Esophagus muscularis mucosa (tissue), 4 donors: ENCODE results near the gene CEP85.

ENCODE experiments used
- EP300 ChIP-seq: sonication (generic); formaldehyde crosslinking; IDR thresholded peaks from one replicate; pipeline ENCODE4 v1.6.1; 2017; ENCODE audit warnings: antibody characterized with exemption
- POLR2A ChIP-seq: fragments of 450-650 bp; IDR thresholded peaks from one replicate; pipeline ENCODE4 v1.6.1; 2017; ENCODE audit warnings: antibody characterized with exemption, moderate library complexity, mild to moderate bottlenecking, low read depth
- POLR2AphosphoS5 ChIP-seq, 2 donors: sonication (generic); formaldehyde crosslinking; IDR thresholded peaks; one replicate each; pipeline ENCODE4 v1.6.1; 2017; ENCODE audit warnings: antibody characterized with exemption in 2 of 2
- TF ChIP-seq, protein P1 (sequence below), 3 experiments: fragments of 200-600 bp in 2 of 3; fragments of 450-650 bp in 1 of 3; sonication (generic) in 2 of 3; IDR thresholded peaks; one replicate each; pipeline ENCODE4 v1.5.1; 2017 to 2019; ENCODE audit warnings: antibody characterized with exemption in 3 of 3, mild to moderate bottlenecking in 2 of 3, moderate library complexity in 1 of 3

DNA sequence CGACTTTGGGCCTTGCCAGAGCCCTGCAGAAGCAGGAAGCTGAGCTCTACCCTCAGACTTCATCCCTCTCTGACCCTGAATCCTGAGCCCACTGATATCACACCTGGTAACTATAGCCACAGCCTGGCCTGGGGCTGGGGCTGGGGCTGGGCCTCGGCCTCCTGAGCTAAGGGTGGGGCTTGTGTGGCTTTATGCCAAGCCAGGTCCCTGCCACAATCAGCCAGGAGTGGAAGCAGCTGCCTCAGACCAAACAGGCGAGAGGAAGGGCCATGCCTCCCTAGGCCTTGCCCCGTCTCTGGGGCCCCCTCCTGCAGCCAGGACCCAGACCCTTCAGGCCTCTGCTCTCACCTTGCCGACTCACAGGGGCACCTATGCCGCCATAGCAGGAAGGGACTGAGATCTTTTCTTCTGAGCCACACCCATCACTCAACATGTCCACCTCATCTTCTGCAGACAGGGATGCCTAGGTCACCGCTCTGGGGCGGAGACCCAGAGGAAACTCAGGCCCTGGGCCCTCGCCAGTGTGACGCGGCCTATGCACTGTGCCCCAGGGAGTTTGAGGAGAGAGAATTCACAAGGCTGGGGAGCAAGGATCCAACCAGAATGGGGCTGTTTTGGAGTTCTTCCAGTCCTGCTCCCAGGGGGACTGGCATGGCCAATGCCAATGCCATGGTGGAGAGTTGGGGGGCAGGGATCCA lies 66.7 kb downstream of the CEP85 start:
- TF ChIP-seq, protein P1, sequence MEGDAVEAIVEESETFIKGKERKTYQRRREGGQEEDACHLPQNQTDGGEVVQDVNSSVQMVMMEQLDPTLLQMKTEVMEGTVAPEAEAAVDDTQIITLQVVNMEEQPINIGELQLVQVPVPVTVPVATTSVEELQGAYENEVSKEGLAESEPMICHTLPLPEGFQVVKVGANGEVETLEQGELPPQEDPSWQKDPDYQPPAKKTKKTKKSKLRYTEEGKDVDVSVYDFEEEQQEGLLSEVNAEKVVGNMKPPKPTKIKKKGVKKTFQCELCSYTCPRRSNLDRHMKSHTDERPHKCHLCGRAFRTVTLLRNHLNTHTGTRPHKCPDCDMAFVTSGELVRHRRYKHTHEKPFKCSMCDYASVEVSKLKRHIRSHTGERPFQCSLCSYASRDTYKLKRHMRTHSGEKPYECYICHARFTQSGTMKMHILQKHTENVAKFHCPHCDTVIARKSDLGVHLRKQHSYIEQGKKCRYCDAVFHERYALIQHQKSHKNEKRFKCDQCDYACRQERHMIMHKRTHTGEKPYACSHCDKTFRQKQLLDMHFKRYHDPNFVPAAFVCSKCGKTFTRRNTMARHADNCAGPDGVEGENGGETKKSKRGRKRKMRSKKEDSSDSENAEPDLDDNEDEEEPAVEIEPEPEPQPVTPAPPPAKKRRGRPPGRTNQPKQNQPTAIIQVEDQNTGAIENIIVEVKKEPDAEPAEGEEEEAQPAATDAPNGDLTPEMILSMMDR (IDR thresholded peaks at IDR 0.05) = no peak
- no peak for TF ChIP-seq POLR2A
- TF ChIP-seq POLR2AphosphoS5 (IDR thresholded peaks at IDR 0.05) = no peak
- TF ChIP-seq EP300 = no peak
